Stimulated activated CD4-positive, alpha-beta T cell treated with anti-CD3 and anti-CD28 coated beads, TNF-alpha, amount 100 ng/mL, for 48 hours (primary cell): ENCODE data around the gene SUGP1.

ENCODE experiments used
- DNase-seq, 3 donors: peaks; one replicate each; pipeline ENCODE4 v3.0.0-alpha.2; 2020; ENCODE audit warnings: low read depth in 3 of 3

Gene SUGP1

GRCh38 chr19:19227217-19227616 lies 93.1 kb downstream of the SUGP1 start:
- DNase-seq, result no peak

DNA sequence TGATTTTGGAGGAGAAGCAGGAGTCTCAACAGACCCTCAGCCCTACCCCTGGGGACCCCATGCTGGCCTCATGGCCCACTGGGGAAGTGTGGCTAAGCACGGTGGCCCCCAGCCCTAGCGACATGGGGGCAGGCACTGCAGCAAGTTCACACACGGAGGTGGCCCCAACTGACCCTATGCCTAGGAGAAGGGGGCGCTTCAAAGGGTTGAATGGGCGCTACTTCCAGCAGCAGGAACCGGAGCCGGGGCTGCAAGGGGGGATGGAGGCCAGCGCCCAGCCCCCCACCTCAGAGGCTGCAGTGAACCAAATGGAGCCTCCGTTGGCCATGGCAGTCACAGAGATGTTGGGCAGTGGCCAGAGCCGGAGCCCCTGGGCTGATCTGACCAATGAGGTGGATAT lies 93.6 kb downstream of the SUGP1 start:
- DNase-seq, result no peak

DNA sequence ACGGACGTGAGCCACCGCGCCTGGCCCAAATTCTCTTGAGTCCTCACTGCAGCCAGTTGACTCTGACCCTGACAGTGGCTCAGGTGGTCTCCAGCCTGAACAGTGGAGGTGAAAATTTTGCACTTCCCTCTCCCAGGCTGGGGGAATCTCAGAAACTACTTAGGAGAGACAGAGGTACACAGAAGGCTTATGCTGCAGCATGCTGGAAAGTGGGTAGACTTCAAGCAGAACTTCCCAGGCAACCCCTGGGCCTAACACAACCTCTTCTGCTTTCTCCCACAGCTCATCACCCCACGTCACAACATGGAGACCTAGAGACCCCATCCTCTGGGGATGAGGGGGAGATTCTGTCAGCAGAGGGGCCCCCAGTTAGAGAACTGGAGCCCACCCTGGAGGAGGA lies 94.1 kb downstream of the SUGP1 start:
- DNase-seq, result no peak
